B cell (primary cell): ENCODE data around the gene GNE. TPM values are rescaled to one million over a fixed set of nuclear protein-coding genes. Genes with fewer than 3 reads are reported as not detected.
"Not testable (repeated sequence)": the region's sequence is repeated elsewhere in the genome, so short reads cannot be mapped to it uniquely, and the experiment has no call there.

Experiments
- ATAC-seq: fragments of 200-7000 bp; cut with Tn5 transposase; one replicate; pipeline ENCODE4 v1.10.0; 2021; ENCODE audit warnings: low read depth, mild to moderate bottlenecking, moderate number of reproducible peaks, moderate library complexity
- CTCF ChIA-PET: fragments of 350-600 bp; sonication (Branson Sonifier 250); formaldehyde crosslinking; loops from one replicate; lab custom pipeline; 2021; ENCODE audit warnings: antibody characterized with exemption, inconsistent platforms; lab: Charles Lee
- POLR2A ChIA-PET: fragments of 350-600 bp; sonication (Branson Sonifier 250); formaldehyde crosslinking; loops from one replicate; lab custom pipeline; 2021; ENCODE audit warnings: antibody characterized with exemption; lab: Charles Lee
- DNase-seq: peaks from one replicate; pipeline ENCODE4 v3.0.0; 2013
- H2AFZ ChIP-seq: 2 replicates; pipeline ENCODE4 v1.6.1; 2012; ENCODE audit warnings: mild to moderate bottlenecking, low read depth, low read length; ENCODE audit not compliant: insufficient read depth, poor library complexity, severe bottlenecking
- H3K27ac ChIP-seq, 2 donors: 1 replicate in 1 of 2; 2 replicates in 1 of 2; pipeline ENCODE4 v1.5.1; 2012 to 2013; ENCODE audit warnings: low read length in 2 of 2, mild to moderate bottlenecking in 2 of 2, moderate library complexity in 1 of 2
- H3K27me3 ChIP-seq, 4 experiments: fragments of 200-600 bp in 1 of 4; sonication (generic) in 1 of 4; replicated peaks in 1 of 4; 1 replicate in 2 of 4; 2 replicates in 2 of 4; pipeline versions ENCODE4 v1.6.1 to v1.7.0; 2013 to 2016; ENCODE audit warnings: low read length in 3 of 4, mild to moderate bottlenecking in 2 of 4, mixed read lengths in 1 of 4, moderate library complexity in 1 of 4; ENCODE audit not compliant: insufficient read depth in 4 of 4, control insufficient read depth in 3 of 4; ENCODE audit errors: control extremely low read depth in 1 of 4
- H3K36me3 ChIP-seq, 2 experiments: replicated peaks in 1 of 2; 1 replicate in 1 of 2; 2 replicates in 1 of 2; pipeline versions ENCODE4 v1.6.1 to v1.7.1; 2013; ENCODE audit warnings: low read length in 1 of 2; ENCODE audit not compliant: insufficient read depth in 2 of 2, control insufficient read depth in 1 of 2; ENCODE audit errors: control extremely low read depth in 1 of 2, extremely low read depth in 1 of 2
- H3K4me1 ChIP-seq, 2 donors: fragments of 200-600 bp in 1 of 2; sonication (generic) in 1 of 2; 1 replicate in 1 of 2; 2 replicates in 1 of 2; pipeline versions ENCODE4 v1.5.1 to v1.6.1; 2013 to 2017; ENCODE audit warnings: low read length in 2 of 2; ENCODE audit not compliant: control insufficient read depth in 2 of 2, insufficient read depth in 2 of 2
- H3K4me2 ChIP-seq: replicated peaks from 2 replicates; pipeline ENCODE3; 2012; ENCODE audit warnings: mild to moderate bottlenecking, low read depth, low read length; ENCODE audit not compliant: poor library complexity, severe bottlenecking
- H3K4me3 ChIP-seq, 5 experiments: fragments of 200-600 bp in 1 of 5; sonication (generic) in 1 of 5; 1 replicate in 3 of 5; 2 replicates in 2 of 5; pipeline versions ENCODE4 v1.5.1 to v1.7.0; 2011 to 2016; ENCODE audit warnings: low read length in 4 of 5, mild to moderate bottlenecking in 4 of 5, low read depth in 2 of 5, control low read depth in 1 of 5, moderate library complexity in 1 of 5; ENCODE audit not compliant: insufficient read depth in 1 of 5; ENCODE audit errors: control extremely low read depth in 1 of 5, extremely low read depth in 1 of 5
- H3K79me2 ChIP-seq: fragments of 200-600 bp; sonication (generic); one replicate; pipeline ENCODE4 v1.6.0; 2016; ENCODE audit warnings: low read length; ENCODE audit not compliant: control insufficient read depth, insufficient read depth
- H3K9ac ChIP-seq: fragments of 200-600 bp; sonication (generic); 2 replicates; pipeline ENCODE4 v1.6.1; 2017; ENCODE audit warnings: mild to moderate bottlenecking, low read length, moderate library complexity
- H3K9me3 ChIP-seq, 3 donors: one replicate each; pipeline versions ENCODE4 v1.6.1 to v1.7.1; 2013; ENCODE audit warnings: low read length in 2 of 3; ENCODE audit not compliant: control insufficient read depth in 2 of 3, insufficient read depth in 1 of 3; ENCODE audit errors: control extremely low read depth in 1 of 3
- H4K20me1 ChIP-seq: 2 replicates; pipeline ENCODE4 v1.6.0; 2012; ENCODE audit warnings: mild to moderate bottlenecking, low read length; ENCODE audit not compliant: insufficient read depth, control insufficient read depth, poor library complexity, severe bottlenecking
- H3K27ac Mint-ChIP-seq: one replicate; pipeline ENCODE4 v1.8.0; 2021; ENCODE audit warnings: mixed read lengths
- H3K27me3 Mint-ChIP-seq: one replicate; pipeline ENCODE4 v1.8.0; 2021; ENCODE audit warnings: mixed read lengths
- H3K4me1 Mint-ChIP-seq: one replicate; pipeline ENCODE4 v1.8.0; 2021; ENCODE audit warnings: mixed read lengths
- H3K4me3 Mint-ChIP-seq: one replicate; pipeline ENCODE4 v1.8.0; 2021; ENCODE audit warnings: mixed read lengths
- H3K9me3 Mint-ChIP-seq: one replicate; pipeline ENCODE4 v1.8.0; 2022; ENCODE audit warnings: mixed read lengths; ENCODE audit not compliant: insufficient read depth
- CTCF ChIP-seq: fragments of 200-600 bp; IDR thresholded peaks from one replicate; pipeline ENCODE4 v1.8.0; 2022; ENCODE audit warnings: antibody characterized with exemption, mild to moderate bottlenecking
- EZH2 ChIP-seq: IDR thresholded peaks from 2 replicates; pipeline ENCODE4 v1.6.1; 2012; ENCODE audit warnings: borderline replicate concordance, low read depth, mild to moderate bottlenecking, moderate library complexity, low read length; ENCODE audit not compliant: insufficient read depth, poor library complexity, severe bottlenecking
- WGBS: methylation state at CpG from one replicate; pipeline ENCODE4 v1.1.5; 2013; ENCODE audit warnings: missing lambda C conversion rate; ENCODE audit not compliant: insufficient coverage; 5-methylcytosine and 5-hydroxymethylcytosine counted together
- intact Hi-C: fragments of 100-400 bp; cut with micrococcal nuclease; formaldehyde crosslinking; loops from one replicate; pipeline ENCODE4 v1.10.0; 2022
- polyA plus RNA-seq: library from polyadenylated mRNA; depleted of rRNA; stranded (reverse); fragments of >200 nt; gene quantifications from 2 replicates; pipeline ENCODE4 v1.2.3, GENCODE V29; 2012
- total RNA-seq, 2 donors: library from RNA; stranded (reverse); fragments of 120-200 nt in 1 of 2; gene quantifications; 1 replicate in 1 of 2; 2 replicates in 1 of 2; pipeline versions ENCODE4 v1.2.3 to v1.2.4, GENCODE V29; 2013 to 2022

GNE gene
- total and polyA plus RNA-seq, 2 donors (not counting 1 experiment from before 2014, with no cell fraction given), result 8.3 to 20.6 TPM

- H3K4me1 Mint-ChIP-seq, POLR2A ChIA-PET, intact Hi-C loops, H3K27ac Mint-ChIP-seq, H2AFZ ChIP-seq, H3K9me3 Mint-ChIP-seq, H4K20me1 ChIP-seq, H3K4me1 ChIP-seq, H3K27me3 ChIP-seq, H3K27ac ChIP-seq, H3K4me3 Mint-ChIP-seq, ATAC-seq, DNase-seq, H3K27me3 Mint-ChIP-seq, H3K4me3 ChIP-seq, H3K4me2 ChIP-seq, H3K9ac ChIP-seq, H3K9me3 ChIP-seq, CTCF ChIA-PET: not testable (repeated sequence)
- peaks cover 12% of the 10 kb centered on the region for H3K79me2 ChIP-seq
- 100% methylated on average over 2 of the region's 7 CpGs for WGBS
- peaks cover 0 to 34% of the 10 kb centered on the region in 2 experiments for H3K36me3 ChIP-seq
Measured at GRCh38 chr9:36239205-36239604, 19.0 kb downstream of the GNE start.

- Histone ChIP-seq H3K4me3 (no peak overlapping the region), H3K27ac (no peak overlapping the region), H4K20me1 (no peaks in the 10 kb centered on the region), H3K4me2 (no peak overlapping the region), H3K4me1 (no peaks in the 10 kb centered on the region), H3K36me3 (peaks cover 0 to 40% of the 10 kb centered on the region in 2 experiments), H3K9ac (no peak overlapping the region), H2AFZ (no peak overlapping the region), H3K9me3 (no peaks in the 10 kb centered on the region), H3K79me2 (peaks cover 4% of the 10 kb centered on the region), H3K27me3 (no peaks in the 10 kb centered on the region)
- POLR2A ChIA-PET, result no interaction called here
- no peaks in the 10 kb centered on the region for H3K4me1 Mint-ChIP-seq
- ATAC-seq (no peak), DNase-seq (no peak)
- H3K27ac Mint-ChIP-seq, result no peak overlapping the region
- intact Hi-C loops, result no loop called here
- no peak for TF ChIP-seq CTCF
- TF ChIP-seq EZH2, result no peak
- H3K4me3 Mint-ChIP-seq, result no peak overlapping the region
- no peaks in the 10 kb centered on the region for H3K27me3 Mint-ChIP-seq
- CTCF ChIA-PET, result no interaction called here
- no CpG with 5 or more reads among the region's 3 CpGs for WGBS
- H3K9me3 Mint-ChIP-seq, result no peaks in the 10 kb centered on the region
Measured at GRCh38 chr9:36237230-36237629, 21.0 kb downstream of the GNE start.
